K562 (cell line): ENCODE measurements around the gene PLAAT5. TPM values are rescaled to one million over a fixed set of nuclear protein-coding genes. Genes with fewer than 3 reads are reported as not detected.

ENCODE experiments used
- ARID2 ChIP-seq: fragments of 450-650 bp; IDR thresholded peaks from 2 replicates; pipeline ENCODE4 v1.6.1; 2017; ENCODE audit warnings: antibody characterized with exemption, mild to moderate bottlenecking
- CBX2 ChIP-seq: fragments of 200-600 bp; sonication (generic); IDR thresholded peaks from one replicate; pipeline ENCODE4 v1.6.1; 2012; ENCODE audit warnings: mild to moderate bottlenecking, low read length, inconsistent platforms; ENCODE audit not compliant: insufficient read depth, poor library complexity, severe bottlenecking
- CHCHD3 ChIP-seq: fragments of 250-450 bp; sonication (Bioruptor Pico); IDR thresholded peaks from 2 replicates; pipeline ENCODE4 v2.1.2; 2022; ENCODE audit warnings: mild to moderate bottlenecking
- EGR1 ChIP-seq: fragments of 450-650 bp; conservative IDR thresholded peaks from 2 replicates; pipeline ENCODE4 v1.6.1; 2017; ENCODE audit warnings: mild to moderate bottlenecking
- ERF ChIP-seq: fragments of 450-650 bp; formaldehyde crosslinking; IDR thresholded peaks from 2 replicates; pipeline ENCODE4 v1.4.0; 2020; ENCODE audit warnings: mild to moderate bottlenecking, mixed read lengths
- EZH2 ChIP-seq: IDR thresholded peaks from 2 replicates; pipeline ENCODE4 v1.6.1; 2012; ENCODE audit warnings: low read depth, mild to moderate bottlenecking, inconsistent platforms, low read length, borderline replicate concordance
- HDAC8 ChIP-seq: fragments of 450-650 bp; IDR thresholded peaks from 2 replicates; pipeline ENCODE4 v1.6.1; 2016; ENCODE audit warnings: mild to moderate bottlenecking, missing genetic modification characterization, moderate library complexity, missing compliant biosample characterization
- HMG20A ChIP-seq: fragments of 450-650 bp; formaldehyde crosslinking; conservative IDR thresholded peaks from 2 replicates; pipeline ENCODE4 v1.4.0; 2020; ENCODE audit warnings: mild to moderate bottlenecking, mixed read lengths
- HNRNPL ChIP-seq: fragments of 200-400 bp; formaldehyde crosslinking; IDR thresholded peaks from 2 replicates; pipeline ENCODE4 v1.6.1; 2017; ENCODE audit warnings: low read depth, mild to moderate bottlenecking, low read length
- HNRNPLL ChIP-seq: fragments of 200-400 bp; formaldehyde crosslinking; IDR thresholded peaks from 2 replicates; pipeline ENCODE4 v1.6.1; 2017; ENCODE audit warnings: low read length, low read depth, mild to moderate bottlenecking; ENCODE audit not compliant: poor library complexity, severe bottlenecking
- KDM4B ChIP-seq, 2 experiments: fragments of 450-650 bp in 1 of 2; sonication (generic) in 1 of 2; IDR thresholded peaks; 2 replicates each; pipeline ENCODE4 v1.6.1; 2016 to 2017; ENCODE audit warnings: borderline replicate concordance in 2 of 2, antibody characterized with exemption in 1 of 2, low read depth in 1 of 2, mild to moderate bottlenecking in 1 of 2
- MED1 ChIP-seq: sonication (generic); formaldehyde crosslinking; IDR thresholded peaks from 2 replicates; pipeline ENCODE4 v1.8.1; 2023; ENCODE audit warnings: missing genetic modification reagents, borderline replicate concordance
- NCOA4 ChIP-seq: fragments of 450-650 bp; IDR thresholded peaks from 2 replicates; pipeline ENCODE4 v1.6.1; 2018; ENCODE audit warnings: mild to moderate bottlenecking; ENCODE audit not compliant: partially characterized antibody
- RBM34 ChIP-seq: fragments of 200-400 bp; formaldehyde crosslinking; IDR thresholded peaks from 2 replicates; pipeline ENCODE4 v1.6.1; 2018; ENCODE audit warnings: low read length, borderline replicate concordance; ENCODE audit not compliant: insufficient read depth
- RBM39 ChIP-seq: fragments of 200-400 bp; formaldehyde crosslinking; optimal IDR thresholded peaks from 2 replicates; pipeline ENCODE3; 2018; ENCODE audit warnings: low read depth, low read length
- SAP30 ChIP-seq: fragments of 200-600 bp; sonication (generic); IDR thresholded peaks from 2 replicates; pipeline ENCODE4 v1.6.1; 2012; ENCODE audit warnings: borderline replicate concordance, low read depth, mild to moderate bottlenecking, moderate library complexity, low read length, control low read depth, inconsistent platforms; ENCODE audit not compliant: insufficient read depth, poor library complexity, severe bottlenecking
- TOE1 ChIP-seq, 2 experiments: fragments of 450-650 bp in 1 of 2; sonication (generic) in 1 of 2; formaldehyde crosslinking in 1 of 2; IDR thresholded peaks; 2 replicates each; pipeline versions ENCODE4 v1.7.1 to v1.8.0; 2016 to 2022; ENCODE audit warnings: borderline replicate concordance in 2 of 2, mild to moderate bottlenecking in 2 of 2, antibody characterized with exemption in 1 of 2, inconsistent platforms in 1 of 2, low read depth in 1 of 2, missing genetic modification reagents in 1 of 2, moderate library complexity in 1 of 2
- U2AF2 ChIP-seq: fragments of 200-400 bp; formaldehyde crosslinking; optimal IDR thresholded peaks from 2 replicates; pipeline ENCODE3; 2017; ENCODE audit warnings: low read depth, mild to moderate bottlenecking, low read length
- XRCC5 ChIP-seq: fragments of 200-400 bp; formaldehyde crosslinking; IDR thresholded peaks from 2 replicates; pipeline ENCODE4 v1.6.1; 2017; ENCODE audit warnings: low read depth, mild to moderate bottlenecking, low read length
- ZBTB7A ChIP-seq: IDR thresholded peaks from 2 replicates; pipeline ENCODE4 v1.6.1; 2011; ENCODE audit warnings: low read depth, mild to moderate bottlenecking, low read length, moderate library complexity, borderline replicate concordance; ENCODE audit not compliant: control insufficient read depth
- polyA plus RNA-seq, 8 experiments: library from polyadenylated mRNA; depleted of rRNA in 4 of 8; stranded (reverse) in 5 of 8; unstranded in 3 of 8; fragments of >200 nt; fragmentation: Nextera tagmentation in 2 of 8; fragmentation: Illumina TruSeq in 1 of 8; extraction: Ambion mirVana in 2 of 8; extraction: Trizol in 1 of 8; gene quantifications; 2 replicates each; pipeline versions ENCODE4 v1.2.1 to v1.2.3, GENCODE V29; 2011 to 2014; ENCODE audit warnings: inconsistent platforms in 1 of 8, missing spikeins in 1 of 8
- total RNA-seq, 7 experiments: library from RNA; depleted of rRNA in 6 of 7; stranded (reverse); fragments of >200 nt in 6 of 7; fragmentation: Illumina TruSeq in 2 of 7; extraction: Trizol in 2 of 7; gene quantifications; 2 replicates each; pipeline versions ENCODE4 v1.2.1 to v1.2.3, GENCODE V29; 2011 to 2021; ENCODE audit warnings: low replicate concordance in 1 of 7
- TF ChIP-seq, protein P1 (sequence below): sonication (generic); formaldehyde crosslinking; IDR thresholded peaks from 2 replicates; pipeline ENCODE4 v1.8.0; 2022; ENCODE audit warnings: missing genetic modification reagents, mild to moderate bottlenecking, moderate library complexity, borderline replicate concordance
- TF ChIP-seq, protein P2 (sequence below), 2 experiments: fragments of 450-650 bp; IDR thresholded peaks; 2 replicates each; pipeline ENCODE4 v1.6.1; 2018; ENCODE audit warnings: mild to moderate bottlenecking in 2 of 2, low read depth in 1 of 2; ENCODE audit not compliant: partially characterized antibody in 2 of 2

Gene PLAAT5
- total and polyA plus RNA-seq, 9 of the 15 experiments (the other 6 are each of a cell fraction or from before 2014, with no cell fraction given), result not detected

DNA sequence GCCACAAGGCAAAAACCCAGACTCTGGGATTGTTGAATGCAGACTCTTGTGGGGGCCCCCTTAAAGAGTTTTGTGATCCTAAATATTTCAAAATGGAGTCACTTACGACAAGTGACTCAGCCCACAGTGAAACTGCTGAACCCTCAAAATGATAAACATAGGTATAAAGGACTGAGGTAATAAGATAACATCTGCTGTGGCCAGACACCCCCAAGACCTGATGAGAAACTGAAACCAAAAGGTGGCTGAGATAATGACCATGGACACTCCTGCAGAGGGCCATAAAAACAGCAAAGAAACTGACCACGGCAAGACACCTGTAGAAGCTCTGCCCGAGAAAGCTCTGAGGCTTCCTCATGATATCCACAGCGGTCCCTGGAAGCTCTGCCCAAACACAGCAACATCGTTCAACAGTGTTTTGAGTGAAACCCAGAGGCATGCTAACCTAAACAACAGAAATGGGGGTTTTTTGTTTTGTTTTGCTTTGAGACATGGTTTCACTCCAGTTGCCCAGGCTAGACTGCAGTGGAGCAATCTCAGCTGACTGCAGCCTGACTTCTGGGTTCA is 44.0 kb upstream of the PLAAT5 start (continued):
- TF ChIP-seq, protein P1, sequence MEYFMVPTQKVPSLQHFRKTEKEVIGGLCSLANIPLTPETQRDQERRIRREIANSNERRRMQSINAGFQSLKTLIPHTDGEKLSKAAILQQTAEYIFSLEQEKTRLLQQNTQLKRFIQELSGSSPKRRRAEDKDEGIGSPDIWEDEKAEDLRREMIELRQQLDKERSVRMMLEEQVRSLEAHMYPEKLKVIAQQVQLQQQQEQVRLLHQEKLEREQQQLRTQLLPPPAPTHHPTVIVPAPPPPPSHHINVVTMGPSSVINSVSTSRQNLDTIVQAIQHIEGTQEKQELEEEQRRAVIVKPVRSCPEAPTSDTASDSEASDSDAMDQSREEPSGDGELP (CRISPR knock-in tag), result 0 out of 2 replicates have a peak, but pooled peaks have one; percentile 28
- no peak for TF ChIP-seq RBM34
- no peak for TF ChIP-seq SAP30
- TF ChIP-seq CHCHD3 (CRISPR knock-in tag), result no peak
- TF ChIP-seq HNRNPLL, result no peak
- TF ChIP-seq ZBTB7A, result no peak
- TF ChIP-seq U2AF2, result no peak
- TF ChIP-seq MED1 (CRISPR knock-in tag), result no peak
- TF ChIP-seq KDM4B (IDR thresholded peaks at IDR 0.05; ENCODE audit: borderline replicate concordance in 2 of 2, low read depth in 1 of 2), result no peak
- TF ChIP-seq CBX2, result no peak
- no peak for TF ChIP-seq EZH2
- TF ChIP-seq EGR1, result no peak
- TF ChIP-seq NCOA4, result no peak
- no peak for TF ChIP-seq ARID2
- TF ChIP-seq HDAC8 (tag), result peak; percentile 95
- TF ChIP-seq HMG20A, result peak; percentile 78
- peak; percentile 96 for TF ChIP-seq ERF (CRISPR knock-in tag)
- TF ChIP-seq RBM39, result no peak
- no peak for TF ChIP-seq TOE1 (IDR thresholded peaks at IDR 0.05; ENCODE audit: borderline replicate concordance)
- TF ChIP-seq TOE1 (CRISPR knock-in tag; IDR thresholded peaks at IDR 0.05; ENCODE audit: borderline replicate concordance, low read depth), result no peak
- no peak for TF ChIP-seq XRCC5
- TF ChIP-seq, protein P2, sequence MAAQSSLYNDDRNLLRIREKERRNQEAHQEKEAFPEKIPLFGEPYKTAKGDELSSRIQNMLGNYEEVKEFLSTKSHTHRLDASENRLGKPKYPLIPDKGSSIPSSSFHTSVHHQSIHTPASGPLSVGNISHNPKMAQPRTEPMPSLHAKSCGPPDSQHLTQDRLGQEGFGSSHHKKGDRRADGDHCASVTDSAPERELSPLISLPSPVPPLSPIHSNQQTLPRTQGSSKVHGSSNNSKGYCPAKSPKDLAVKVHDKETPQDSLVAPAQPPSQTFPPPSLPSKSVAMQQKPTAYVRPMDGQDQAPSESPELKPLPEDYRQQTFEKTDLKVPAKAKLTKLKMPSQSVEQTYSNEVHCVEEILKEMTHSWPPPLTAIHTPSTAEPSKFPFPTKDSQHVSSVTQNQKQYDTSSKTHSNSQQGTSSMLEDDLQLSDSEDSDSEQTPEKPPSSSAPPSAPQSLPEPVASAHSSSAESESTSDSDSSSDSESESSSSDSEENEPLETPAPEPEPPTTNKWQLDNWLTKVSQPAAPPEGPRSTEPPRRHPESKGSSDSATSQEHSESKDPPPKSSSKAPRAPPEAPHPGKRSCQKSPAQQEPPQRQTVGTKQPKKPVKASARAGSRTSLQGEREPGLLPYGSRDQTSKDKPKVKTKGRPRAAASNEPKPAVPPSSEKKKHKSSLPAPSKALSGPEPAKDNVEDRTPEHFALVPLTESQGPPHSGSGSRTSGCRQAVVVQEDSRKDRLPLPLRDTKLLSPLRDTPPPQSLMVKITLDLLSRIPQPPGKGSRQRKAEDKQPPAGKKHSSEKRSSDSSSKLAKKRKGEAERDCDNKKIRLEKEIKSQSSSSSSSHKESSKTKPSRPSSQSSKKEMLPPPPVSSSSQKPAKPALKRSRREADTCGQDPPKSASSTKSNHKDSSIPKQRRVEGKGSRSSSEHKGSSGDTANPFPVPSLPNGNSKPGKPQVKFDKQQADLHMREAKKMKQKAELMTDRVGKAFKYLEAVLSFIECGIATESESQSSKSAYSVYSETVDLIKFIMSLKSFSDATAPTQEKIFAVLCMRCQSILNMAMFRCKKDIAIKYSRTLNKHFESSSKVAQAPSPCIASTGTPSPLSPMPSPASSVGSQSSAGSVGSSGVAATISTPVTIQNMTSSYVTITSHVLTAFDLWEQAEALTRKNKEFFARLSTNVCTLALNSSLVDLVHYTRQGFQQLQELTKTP (IDR thresholded peaks at IDR 0.05; ENCODE audit: low read depth in 1 of 2, partially characterized antibody in 2 of 2), result no peak
- no peak for TF ChIP-seq HNRNPL
